ENCODE measurements around the gene CACNA1G. TPM values are rescaled to one million over a fixed set of nuclear protein-coding genes. Genes with fewer than 3 reads are reported as not detected.

Gene CACNA1G
- total RNA-seq, 1 experiment from 2014 or later = 6.7 TPM

- H3K4me3 Mint-ChIP-seq = no peak overlapping the region
- DNase-seq (ENCODE audit: low spot score) (no peak), ATAC-seq (no peak)
- peaks cover 41% of the 10 kb centered on the region for H3K4me1 Mint-ChIP-seq
- TF ChIP-seq ZNF219 (CRISPR knock-in tag; IDR thresholded peaks at IDR 0.05; ENCODE audit: borderline replicate concordance) = no peak
- no peak for TF ChIP-seq IRF2 (CRISPR knock-in tag; IDR thresholded peaks at IDR 0.05; ENCODE audit: borderline replicate concordance, low read depth)
- TF ChIP-seq NFYB (CRISPR knock-in tag; conservative IDR thresholded peaks at IDR 0.05; ENCODE audit: low read depth) = no peak
- TF ChIP-seq NR3C1 (CRISPR knock-in tag; conservative IDR thresholded peaks at IDR 0.05; ENCODE audit: low read depth) = no peak
- no peak for TF ChIP-seq ZBTB21 (CRISPR knock-in tag; IDR thresholded peaks at IDR 0.05; ENCODE audit: borderline replicate concordance)
- peaks cover 25% of the 10 kb centered on the region for H3K27me3 Mint-ChIP-seq (ENCODE audit: low read depth)
- peaks cover 13% of the 10 kb centered on the region; the same call in 1 of the 2 replicates for H3K36me3 Mint-ChIP-seq
- ChIA-PET CTCF (no interaction called here), POLR2A (no interaction called here)
- no peak overlapping the region; the same call in 1 of the 2 replicates for H3K27ac Mint-ChIP-seq
- no peaks in the 10 kb centered on the region for H3K9me3 Mint-ChIP-seq
These were observed 23.6 kb upstream of the CACNA1G start for GRCh38 chr17:50536683-50537646.

DNA sequence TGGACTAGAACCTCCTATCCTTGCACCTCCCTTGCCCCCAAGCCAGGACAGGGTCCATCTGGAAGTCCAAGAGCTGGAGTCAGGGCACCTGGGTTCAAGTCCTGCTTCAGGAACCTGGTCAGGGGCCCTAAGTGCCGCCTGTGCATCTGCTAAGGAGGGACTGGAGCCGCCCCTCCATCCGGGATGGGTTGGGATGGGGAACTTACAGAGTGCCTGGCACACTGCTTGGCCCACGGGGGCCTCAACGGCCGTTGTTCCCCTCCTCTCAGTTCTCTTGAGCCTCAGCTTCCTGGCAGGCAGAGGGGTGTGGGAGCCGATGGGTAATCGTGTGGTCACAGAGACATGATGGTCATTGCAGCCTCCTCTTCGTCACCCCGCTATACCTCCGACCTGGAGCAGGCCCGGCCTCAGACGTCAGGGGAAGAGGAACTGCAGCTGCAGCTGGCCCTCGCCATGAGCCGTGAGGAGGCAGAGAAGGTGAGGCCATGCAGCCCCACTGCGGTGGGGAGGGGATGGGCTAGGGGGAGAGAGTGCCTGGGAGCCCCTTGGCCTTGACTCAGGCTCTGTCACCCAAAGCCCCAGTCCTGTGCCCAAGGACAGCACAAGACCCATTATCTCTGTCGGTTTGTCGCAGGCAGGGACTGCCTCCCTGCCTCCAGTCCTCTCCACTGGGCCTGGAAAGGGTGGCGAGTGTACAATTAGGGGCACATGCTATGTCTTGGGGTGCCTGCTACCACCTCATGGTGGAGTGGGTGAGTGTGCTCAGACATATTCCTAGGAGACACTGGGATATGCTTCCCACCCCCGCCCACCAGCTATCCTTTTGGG, 22.6 kb upstream of the CACNA1G start:
- Mint-ChIP-seq H3K9me3 (no peaks in the 10 kb centered on the region), H3K27me3 (ENCODE audit: low read depth) (peaks cover 20% of the 10 kb centered on the region), H3K4me3 (no peak overlapping the region), H3K27ac (no peak overlapping the region), H3K36me3 (peaks cover 13% of the 10 kb centered on the region; the same call in 1 of the 2 replicates), H3K4me1 (peaks cover 43% of the 10 kb centered on the region)
- ChIA-PET CTCF (interaction anchor here (0.9 to 1.6 kb wide), 2 partner anchors 13 to 58 kb away, joined by 5 read pairs; no protein-coding TSS in a partner anchor), POLR2A (interaction anchor here (0.6 kb wide), 1 partner anchor 31 kb away, joined by 6 read pairs; no protein-coding TSS in a partner anchor)
- TF ChIP-seq MYBL2 (CRISPR knock-in tag; IDR thresholded peaks at IDR 0.05) = no peak
- TF ChIP-seq ARID4B (CRISPR knock-in tag; IDR thresholded peaks at IDR 0.05; ENCODE audit: borderline replicate concordance) = no peak
- no peak for TF ChIP-seq HMGA2 (CRISPR knock-in tag; IDR thresholded peaks at IDR 0.05)
- TF ChIP-seq NR3C1 (CRISPR knock-in tag; conservative IDR thresholded peaks at IDR 0.05; ENCODE audit: low read depth) = no peak
- TF ChIP-seq CREM (CRISPR knock-in tag; IDR thresholded peaks at IDR 0.05) = no peak
- TF ChIP-seq IRF2 (CRISPR knock-in tag; IDR thresholded peaks at IDR 0.05; ENCODE audit: borderline replicate concordance, low read depth) = no peak
- no peak for TF ChIP-seq FOXK1 (CRISPR knock-in tag; IDR thresholded peaks at IDR 0.05)
- no peak for TF ChIP-seq FOXJ3 (CRISPR knock-in tag; IDR thresholded peaks at IDR 0.05; ENCODE audit: borderline replicate concordance)
- no peak for TF ChIP-seq E2F4 (CRISPR knock-in tag; IDR thresholded peaks at IDR 0.05; ENCODE audit: borderline replicate concordance, low read depth)
- no peak for TF ChIP-seq SMAD3 (CRISPR knock-in tag; IDR thresholded peaks at IDR 0.05; ENCODE audit: borderline replicate concordance)
- TF ChIP-seq, protein P1, sequence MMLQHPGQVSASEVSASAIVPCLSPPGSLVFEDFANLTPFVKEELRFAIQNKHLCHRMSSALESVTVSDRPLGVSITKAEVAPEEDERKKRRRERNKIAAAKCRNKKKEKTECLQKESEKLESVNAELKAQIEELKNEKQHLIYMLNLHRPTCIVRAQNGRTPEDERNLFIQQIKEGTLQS (CRISPR knock-in tag; conservative IDR thresholded peaks at IDR 0.05) = no peak
- no peak for TF ChIP-seq AFF4 (CRISPR knock-in tag; IDR thresholded peaks at IDR 0.05; ENCODE audit: borderline replicate concordance)
- TF ChIP-seq, protein P2, sequence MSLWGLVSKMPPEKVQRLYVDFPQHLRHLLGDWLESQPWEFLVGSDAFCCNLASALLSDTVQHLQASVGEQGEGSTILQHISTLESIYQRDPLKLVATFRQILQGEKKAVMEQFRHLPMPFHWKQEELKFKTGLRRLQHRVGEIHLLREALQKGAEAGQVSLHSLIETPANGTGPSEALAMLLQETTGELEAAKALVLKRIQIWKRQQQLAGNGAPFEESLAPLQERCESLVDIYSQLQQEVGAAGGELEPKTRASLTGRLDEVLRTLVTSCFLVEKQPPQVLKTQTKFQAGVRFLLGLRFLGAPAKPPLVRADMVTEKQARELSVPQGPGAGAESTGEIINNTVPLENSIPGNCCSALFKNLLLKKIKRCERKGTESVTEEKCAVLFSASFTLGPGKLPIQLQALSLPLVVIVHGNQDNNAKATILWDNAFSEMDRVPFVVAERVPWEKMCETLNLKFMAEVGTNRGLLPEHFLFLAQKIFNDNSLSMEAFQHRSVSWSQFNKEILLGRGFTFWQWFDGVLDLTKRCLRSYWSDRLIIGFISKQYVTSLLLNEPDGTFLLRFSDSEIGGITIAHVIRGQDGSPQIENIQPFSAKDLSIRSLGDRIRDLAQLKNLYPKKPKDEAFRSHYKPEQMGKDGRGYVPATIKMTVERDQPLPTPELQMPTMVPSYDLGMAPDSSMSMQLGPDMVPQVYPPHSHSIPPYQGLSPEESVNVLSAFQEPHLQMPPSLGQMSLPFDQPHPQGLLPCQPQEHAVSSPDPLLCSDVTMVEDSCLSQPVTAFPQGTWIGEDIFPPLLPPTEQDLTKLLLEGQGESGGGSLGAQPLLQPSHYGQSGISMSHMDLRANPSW (CRISPR knock-in tag; conservative IDR thresholded peaks at IDR 0.05; ENCODE audit: low read depth) = no peak
- DNase-seq (ENCODE audit: low spot score) (no peak), ATAC-seq (no peak)
